SK-N-SH treated with all-trans-retinoic acid at 6 μM for 48 hours (cell line): ENCODE results near the gene GALT.

Source experiments
- ATAC-seq: fragments of 200-7000 bp; cut with Tn5 transposase; 3 replicates; pipeline ENCODE4 v1.9.1; 2020; ENCODE audit warnings: mild to moderate bottlenecking, moderate library complexity
- ARNTL ChIP-seq: fragments of 450-650 bp; formaldehyde crosslinking; IDR thresholded peaks from 2 replicates; pipeline ENCODE4 v1.5.0; 2020; ENCODE audit warnings: low read depth, mild to moderate bottlenecking, moderate library complexity, borderline replicate concordance
- BACH2 ChIP-seq: fragments of 250-450 bp; sonication (Bioruptor Pico); IDR thresholded peaks from 2 replicates; pipeline ENCODE4 v1.9.0; 2021; ENCODE audit warnings: mild to moderate bottlenecking, borderline replicate concordance
- CSDC2 ChIP-seq: fragments of 250-450 bp; sonication (Bioruptor Pico); IDR thresholded peaks from 2 replicates; pipeline ENCODE4 v1.5.0; 2020; ENCODE audit warnings: mild to moderate bottlenecking, moderate library complexity
- ESRRG ChIP-seq: fragments of 250-450 bp; sonication (Bioruptor Pico); IDR thresholded peaks from 2 replicates; pipeline ENCODE4 v1.6.1; 2021; ENCODE audit warnings: mild to moderate bottlenecking
- GLIS3 ChIP-seq: fragments of 250-450 bp; sonication (Bioruptor Pico); IDR thresholded peaks from 2 replicates; pipeline ENCODE4 v1.5.0; 2020; ENCODE audit warnings: mild to moderate bottlenecking, moderate library complexity
- ISL1 ChIP-seq: fragments of 250-450 bp; sonication (Bioruptor Pico); IDR thresholded peaks from 2 replicates; pipeline ENCODE4 v2.1.2; 2022; ENCODE audit warnings: mild to moderate bottlenecking, moderate library complexity
- OSR1 ChIP-seq: fragments of 250-450 bp; sonication (Bioruptor Pico); IDR thresholded peaks from 2 replicates; pipeline ENCODE4 v1.8.0; 2022; ENCODE audit warnings: moderate library complexity, mild to moderate bottlenecking, inconsistent platforms
- PATZ1 ChIP-seq: fragments of 250-450 bp; sonication (Bioruptor Pico); IDR thresholded peaks from 2 replicates; pipeline ENCODE4 v1.8.0; 2020; ENCODE audit warnings: mild to moderate bottlenecking, moderate library complexity, borderline replicate concordance
- PPARA ChIP-seq: fragments of 250-450 bp; sonication (Bioruptor Pico); IDR thresholded peaks from 2 replicates; pipeline ENCODE4 v1.5.0; 2020; ENCODE audit warnings: mild to moderate bottlenecking, borderline replicate concordance
- SNAI2 ChIP-seq: fragments of 250-450 bp; sonication (Bioruptor Pico); IDR thresholded peaks from 2 replicates; pipeline ENCODE4 v1.5.0; 2020; ENCODE audit warnings: mild to moderate bottlenecking, moderate library complexity
- TCF4 ChIP-seq: fragments of 250-450 bp; sonication (Bioruptor Pico); IDR thresholded peaks from 2 replicates; pipeline ENCODE4 v1.8.0; 2021; ENCODE audit warnings: mild to moderate bottlenecking, moderate library complexity, borderline replicate concordance
- TOX ChIP-seq: fragments of 250-450 bp; sonication (Bioruptor Pico); IDR thresholded peaks from 2 replicates; pipeline ENCODE4 v1.8.0; 2021; ENCODE audit warnings: mild to moderate bottlenecking, moderate library complexity, borderline replicate concordance
- ZC3H10 ChIP-seq: fragments of 250-450 bp; sonication (Bioruptor Pico); IDR thresholded peaks from 2 replicates; pipeline ENCODE4 v1.5.1; 2021; ENCODE audit warnings: mild to moderate bottlenecking, moderate library complexity
- ZFP3 ChIP-seq: fragments of 250-450 bp; sonication (Bioruptor Pico); IDR thresholded peaks from 2 replicates; pipeline ENCODE4 v1.5.0; 2020; ENCODE audit warnings: mild to moderate bottlenecking, moderate library complexity
- ZFP30 ChIP-seq: fragments of 450-650 bp; formaldehyde crosslinking; IDR thresholded peaks from 2 replicates; pipeline ENCODE4 v1.5.0; 2022; ENCODE audit warnings: mild to moderate bottlenecking, moderate library complexity
- ZNF565 ChIP-seq: fragments of 450-650 bp; formaldehyde crosslinking; conservative IDR thresholded peaks from 2 replicates; pipeline ENCODE4 v1.5.0; 2020; ENCODE audit warnings: low read depth, mild to moderate bottlenecking, moderate library complexity
- ZNF70 ChIP-seq: fragments of 450-650 bp; formaldehyde crosslinking; IDR thresholded peaks from 2 replicates; pipeline ENCODE4 v1.5.0; 2020; ENCODE audit warnings: mild to moderate bottlenecking, moderate library complexity
- ZNF8 ChIP-seq: fragments of 450-650 bp; formaldehyde crosslinking; IDR thresholded peaks from 2 replicates; pipeline ENCODE4 v1.5.0; 2020; ENCODE audit warnings: mild to moderate bottlenecking, moderate library complexity
- TF ChIP-seq, protein P1 (sequence below): fragments of 250-450 bp; sonication (Bioruptor Pico); IDR thresholded peaks from 2 replicates; pipeline ENCODE4 v1.5.0; 2020; ENCODE audit warnings: mild to moderate bottlenecking, moderate library complexity
- TF ChIP-seq, protein P2 (sequence below): fragments of 250-450 bp; sonication (Bioruptor Pico); IDR thresholded peaks from 2 replicates; pipeline ENCODE4 v1.8.0; 2021; ENCODE audit warnings: low read depth, mild to moderate bottlenecking, moderate library complexity, borderline replicate concordance
- TF ChIP-seq, protein P3 (sequence below): fragments of 250-450 bp; sonication (Bioruptor Pico); IDR thresholded peaks from 2 replicates; pipeline ENCODE4 v1.5.1; 2021; ENCODE audit warnings: mild to moderate bottlenecking, moderate library complexity
- TF ChIP-seq, protein P4 (sequence below): fragments of 250-450 bp; sonication (Bioruptor Pico); IDR thresholded peaks from 2 replicates; pipeline ENCODE4 v1.5.1; 2020; ENCODE audit warnings: low read depth, mild to moderate bottlenecking, moderate library complexity

GALT gene

DNA sequence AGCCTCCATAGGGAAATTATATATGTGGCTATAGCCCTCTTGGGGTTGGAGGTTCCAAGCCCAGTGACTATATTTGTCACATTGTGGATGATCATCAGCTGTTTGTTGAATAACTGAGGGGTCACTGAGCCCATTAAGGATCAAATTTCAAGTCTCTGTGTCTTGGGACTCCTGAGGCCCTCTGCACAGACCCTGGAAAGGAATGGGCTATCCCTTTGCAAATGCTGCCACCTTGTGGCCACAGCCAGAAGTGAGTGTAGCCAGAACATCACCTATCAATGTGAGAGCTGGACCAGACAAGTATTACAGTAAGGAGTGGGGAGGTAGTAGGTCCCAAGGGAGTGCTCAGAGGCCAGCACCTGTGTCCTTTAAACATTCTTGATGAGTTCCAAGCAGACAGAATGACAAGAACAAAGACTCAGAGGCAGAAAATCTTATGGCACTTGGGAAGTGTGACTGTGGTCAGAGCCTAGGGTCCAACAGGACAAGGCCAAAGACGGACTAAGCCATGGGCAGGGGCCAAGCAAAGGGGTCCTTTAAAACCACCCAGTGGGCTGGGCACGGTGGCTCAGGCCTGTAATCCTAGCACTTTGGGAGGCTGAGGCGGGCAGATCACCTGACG, 42.8 kb upstream of the GALT start:
- peak; percentile 96 for ATAC-seq
- no peak for TF ChIP-seq ZFP3 (CRISPR knock-in tag)
- TF ChIP-seq ISL1 (CRISPR knock-in tag) = no peak
- TF ChIP-seq TOX = no peak
- TF ChIP-seq ARNTL (CRISPR knock-in tag) = no peak
- TF ChIP-seq, protein P1, sequence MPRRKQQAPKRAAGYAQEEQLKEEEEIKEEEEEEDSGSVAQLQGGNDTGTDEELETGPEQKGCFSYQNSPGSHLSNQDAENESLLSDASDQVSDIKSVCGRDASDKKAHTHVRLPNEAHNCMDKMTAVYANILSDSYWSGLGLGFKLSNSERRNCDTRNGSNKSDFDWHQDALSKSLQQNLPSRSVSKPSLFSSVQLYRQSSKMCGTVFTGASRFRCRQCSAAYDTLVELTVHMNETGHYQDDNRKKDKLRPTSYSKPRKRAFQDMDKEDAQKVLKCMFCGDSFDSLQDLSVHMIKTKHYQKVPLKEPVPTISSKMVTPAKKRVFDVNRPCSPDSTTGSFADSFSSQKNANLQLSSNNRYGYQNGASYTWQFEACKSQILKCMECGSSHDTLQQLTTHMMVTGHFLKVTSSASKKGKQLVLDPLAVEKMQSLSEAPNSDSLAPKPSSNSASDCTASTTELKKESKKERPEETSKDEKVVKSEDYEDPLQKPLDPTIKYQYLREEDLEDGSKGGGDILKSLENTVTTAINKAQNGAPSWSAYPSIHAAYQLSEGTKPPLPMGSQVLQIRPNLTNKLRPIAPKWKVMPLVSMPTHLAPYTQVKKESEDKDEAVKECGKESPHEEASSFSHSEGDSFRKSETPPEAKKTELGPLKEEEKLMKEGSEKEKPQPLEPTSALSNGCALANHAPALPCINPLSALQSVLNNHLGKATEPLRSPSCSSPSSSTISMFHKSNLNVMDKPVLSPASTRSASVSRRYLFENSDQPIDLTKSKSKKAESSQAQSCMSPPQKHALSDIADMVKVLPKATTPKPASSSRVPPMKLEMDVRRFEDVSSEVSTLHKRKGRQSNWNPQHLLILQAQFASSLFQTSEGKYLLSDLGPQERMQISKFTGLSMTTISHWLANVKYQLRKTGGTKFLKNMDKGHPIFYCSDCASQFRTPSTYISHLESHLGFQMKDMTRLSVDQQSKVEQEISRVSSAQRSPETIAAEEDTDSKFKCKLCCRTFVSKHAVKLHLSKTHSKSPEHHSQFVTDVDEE (CRISPR knock-in tag) = no peak
- TF ChIP-seq CSDC2 (CRISPR knock-in tag) = no peak
- no peak for TF ChIP-seq SNAI2 (CRISPR knock-in tag)
- TF ChIP-seq, protein P2, sequence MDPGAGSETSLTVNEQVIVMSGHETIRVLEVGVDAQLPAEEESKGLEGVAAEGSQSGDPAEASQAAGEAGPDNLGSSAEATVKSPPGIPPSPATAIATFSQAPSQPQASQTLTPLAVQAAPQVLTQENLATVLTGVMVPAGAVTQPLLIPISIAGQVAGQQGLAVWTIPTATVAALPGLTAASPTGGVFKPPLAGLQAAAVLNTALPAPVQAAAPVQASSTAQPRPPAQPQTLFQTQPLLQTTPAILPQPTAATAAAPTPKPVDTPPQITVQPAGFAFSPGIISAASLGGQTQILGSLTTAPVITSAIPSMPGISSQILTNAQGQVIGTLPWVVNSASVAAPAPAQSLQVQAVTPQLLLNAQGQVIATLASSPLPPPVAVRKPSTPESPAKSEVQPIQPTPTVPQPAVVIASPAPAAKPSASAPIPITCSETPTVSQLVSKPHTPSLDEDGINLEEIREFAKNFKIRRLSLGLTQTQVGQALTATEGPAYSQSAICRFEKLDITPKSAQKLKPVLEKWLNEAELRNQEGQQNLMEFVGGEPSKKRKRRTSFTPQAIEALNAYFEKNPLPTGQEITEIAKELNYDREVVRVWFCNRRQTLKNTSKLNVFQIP (CRISPR knock-in tag) = no peak
- TF ChIP-seq BACH2 (CRISPR knock-in tag) = no peak
- no peak for TF ChIP-seq GLIS3
- TF ChIP-seq ZFP30 (CRISPR knock-in tag) = no peak

GRCh38 chr9:34606190-34606589, 40.3 kb upstream of the GALT start:
- ATAC-seq = no peak
- no peak for TF ChIP-seq ZFP30 (CRISPR knock-in tag)
- no peak for TF ChIP-seq OSR1
- no peak for TF ChIP-seq CSDC2 (CRISPR knock-in tag)
- TF ChIP-seq ZNF8 (CRISPR knock-in tag) = no peak
- TF ChIP-seq, protein P1 (CRISPR knock-in tag) = no peak
- no peak for TF ChIP-seq PPARA (CRISPR knock-in tag)
- TF ChIP-seq PATZ1 (CRISPR knock-in tag) = no peak
- TF ChIP-seq SNAI2 (CRISPR knock-in tag) = no peak
- TF ChIP-seq TOX = no peak
- no peak for TF ChIP-seq ZNF565 (CRISPR knock-in tag)
- no peak for TF ChIP-seq ZC3H10
- TF ChIP-seq ARNTL (CRISPR knock-in tag) = no peak
- TF ChIP-seq ISL1 (CRISPR knock-in tag) = no peak
- TF ChIP-seq ZNF70 (CRISPR knock-in tag) = no peak
- TF ChIP-seq TCF4 = no peak
- TF ChIP-seq, protein P3, sequence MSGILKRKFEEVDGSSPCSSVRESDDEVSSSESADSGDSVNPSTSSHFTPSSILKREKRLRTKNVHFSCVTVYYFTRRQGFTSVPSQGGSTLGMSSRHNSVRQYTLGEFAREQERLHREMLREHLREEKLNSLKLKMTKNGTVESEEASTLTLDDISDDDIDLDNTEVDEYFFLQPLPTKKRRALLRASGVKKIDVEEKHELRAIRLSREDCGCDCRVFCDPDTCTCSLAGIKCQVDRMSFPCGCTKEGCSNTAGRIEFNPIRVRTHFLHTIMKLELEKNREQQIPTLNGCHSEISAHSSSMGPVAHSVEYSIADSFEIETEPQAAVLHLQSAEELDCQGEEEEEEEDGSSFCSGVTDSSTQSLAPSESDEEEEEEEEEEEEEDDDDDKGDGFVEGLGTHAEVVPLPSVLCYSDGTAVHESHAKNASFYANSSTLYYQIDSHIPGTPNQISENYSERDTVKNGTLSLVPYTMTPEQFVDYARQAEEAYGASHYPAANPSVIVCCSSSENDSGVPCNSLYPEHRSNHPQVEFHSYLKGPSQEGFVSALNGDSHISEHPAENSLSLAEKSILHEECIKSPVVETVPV = no peak
- TF ChIP-seq, protein P4, sequence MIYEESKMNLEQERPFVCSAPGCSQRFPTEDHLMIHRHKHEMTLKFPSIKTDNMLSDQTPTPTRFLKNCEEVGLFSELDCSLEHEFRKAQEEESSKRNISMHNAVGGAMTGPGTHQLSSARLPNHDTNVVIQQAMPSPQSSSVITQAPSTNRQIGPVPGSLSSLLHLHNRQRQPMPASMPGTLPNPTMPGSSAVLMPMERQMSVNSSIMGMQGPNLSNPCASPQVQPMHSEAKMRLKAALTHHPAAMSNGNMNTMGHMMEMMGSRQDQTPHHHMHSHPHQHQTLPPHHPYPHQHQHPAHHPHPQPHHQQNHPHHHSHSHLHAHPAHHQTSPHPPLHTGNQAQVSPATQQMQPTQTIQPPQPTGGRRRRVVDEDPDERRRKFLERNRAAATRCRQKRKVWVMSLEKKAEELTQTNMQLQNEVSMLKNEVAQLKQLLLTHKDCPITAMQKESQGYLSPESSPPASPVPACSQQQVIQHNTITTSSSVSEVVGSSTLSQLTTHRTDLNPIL (CRISPR knock-in tag) = no peak
- TF ChIP-seq, protein P2 (CRISPR knock-in tag) = no peak
- no peak for TF ChIP-seq ESRRG
